Measurements from ENCODE around the gene TSPAN9. TPM values are rescaled to one million over a fixed set of nuclear protein-coding genes. Genes with fewer than 3 reads are reported as not detected.

The TSPAN9 gene
- total RNA-seq, 1 experiment from 2014 or later, result 13.2 TPM

GRCh38 chr12:3117591-3118015 is 40.4 kb downstream of the TSPAN9 start:
- BruUV-seq (replicated peaks), result no TSS peak
- intact Hi-C loops (cut with micrococcal nuclease), result no loop called here
- ATAC-seq (no peak), DNase-seq (ENCODE audit: low read depth, low spot score) (no peak)
- ChIA-PET CTCF (no interaction called here), RAD21 (ENCODE audit: low non-redundant PET in 1 of 2, low total read pairs in 2 of 2, uncharacterized antibody in 2 of 2, unreplicated experiment in 2 of 2) (no interaction called here), POLR2A (no interaction called here)
- no peak overlapping the region for H3K4me3 ChIP-seq (replicated peaks in 1 of 2; ENCODE audit: low read depth in 1 of 2, low read length in 2 of 2)
- H3K4me2 ChIP-seq (ENCODE audit: low read length), result no peak overlapping the region
- H3K9me2 ChIP-seq (ENCODE audit: insufficient read depth), result no peaks in the 10 kb centered on the region
- no peaks in the 10 kb centered on the region for H3K4me1 ChIP-seq (ENCODE audit: control insufficient read depth in 1 of 2, insufficient read depth in 2 of 2, low read length in 2 of 2)
- no peaks in the 10 kb centered on the region for H3K27me3 ChIP-seq (ENCODE audit: insufficient read depth, low read length)
- no peak for TF ChIP-seq SIN3A (IDR thresholded peaks at IDR 0.05; ENCODE audit: low read depth)
- no peak for TF ChIP-seq SRF (IDR thresholded peaks at IDR 0.05; ENCODE audit: low read depth)
- TF ChIP-seq JUND (IDR thresholded peaks at IDR 0.05), result no peak
- TF ChIP-seq ZFX (IDR thresholded peaks at IDR 0.05), result no peak
- no peak for TF ChIP-seq ELF1 (IDR thresholded peaks at IDR 0.05; ENCODE audit: borderline replicate concordance, low read depth)
- no peak for TF ChIP-seq YY1 (IDR thresholded peaks at IDR 0.05; ENCODE audit: extremely low read depth, insufficient replicate concordance, low read depth, low read length)
- TF ChIP-seq TCF7L2 (IDR thresholded peaks at IDR 0.05; ENCODE audit: borderline replicate concordance, extremely low read depth, insufficient read depth, insufficient read length), result no peak
- TF ChIP-seq CTCF (IDR thresholded peaks at IDR 0.05 in 2 of 3, conservative IDR thresholded peaks at IDR 0.05 in 1 of 3; ENCODE audit: borderline replicate concordance in 1 of 3, insufficient read depth in 1 of 3, low read depth in 2 of 3, low read length in 2 of 3), result no peak
- no peak for TF ChIP-seq CEBPB (IDR thresholded peaks at IDR 0.05; ENCODE audit: low read depth)
- TF ChIP-seq ZNF274 (IDR thresholded peaks at IDR 0.05; ENCODE audit: low read depth, low read length), result no peak
- no peak for TF ChIP-seq REST (IDR thresholded peaks at IDR 0.05; ENCODE audit: low read depth)
- no peak for TF ChIP-seq POLR2A (IDR thresholded peaks at IDR 0.05; ENCODE audit: borderline replicate concordance, extremely low read depth, insufficient read depth, insufficient read length)
- TF ChIP-seq ATF3 (IDR thresholded peaks at IDR 0.05), result no peak
- H2AFZ ChIP-seq (ENCODE audit: low read depth, low read length, poor library complexity, severe bottlenecking), result no peak overlapping the region
- H4K20me1 ChIP-seq (ENCODE audit: insufficient read depth), result no peaks in the 10 kb centered on the region
- no peaks in the 10 kb centered on the region for H3K9me3 ChIP-seq (ENCODE audit: control insufficient read depth in 1 of 2, insufficient read depth in 1 of 2, low read depth in 1 of 2, low read length in 2 of 2)
- no peaks in the 10 kb centered on the region for H3K36me3 ChIP-seq (ENCODE audit: control insufficient read depth in 1 of 2, insufficient read depth in 2 of 2, low read length in 2 of 2)
- H3K79me2 ChIP-seq (ENCODE audit: insufficient read depth, low read length), result no peaks in the 10 kb centered on the region
- no peak overlapping the region for H3K9ac ChIP-seq (ENCODE audit: low read length)
- no peak overlapping the region for H3K27ac ChIP-seq (ENCODE audit: low read depth, low read length)

Measured in HCT116 (cell line).